ENCODE measurements around the gene DNAJB4. TPM values are rescaled to one million over a fixed set of nuclear protein-coding genes. Genes with fewer than 3 reads are reported as not detected.
A peak's percentile ranks its signal among the peaks of the same experiment; 100 is the strongest.
"Not testable (repeated sequence)": the region's sequence is repeated elsewhere in the genome, so short reads cannot be mapped to it uniquely, and the experiment has no call there.

Gene DNAJB4
- total RNA-seq, 2 donors from 2014 or later, result 10.5 to 15.9 TPM

- DNase-seq, result no peak
- no peak for ATAC-seq
- intact Hi-C loops (cut with DNase I, micrococcal nuclease), result no loop called here
Observed at GRCh38 chr1:78019024-78019423, 14.3 kb downstream of the DNAJB4 start.

GRCh38 chr1:78021134-78021533 is 16.4 kb downstream of the DNAJB4 start:
- DNase-seq; intact Hi-C loops (cut with DNase I, micrococcal nuclease); ATAC-seq: not testable (repeated sequence)

- intact Hi-C loops (cut with DNase I, micrococcal nuclease), result no loop called here
- no peak for ATAC-seq
- no peak for DNase-seq
Observed at GRCh38 chr1:78029793-78030192, 25.1 kb downstream of the DNAJB4 start.

- DNase-seq (no peak), ATAC-seq (no peak)
- intact Hi-C loops (cut with DNase I, micrococcal nuclease), result no loop called here
Observed at GRCh38 chr1:78032996-78033796, 28.5 kb downstream of the DNAJB4 start.

- ATAC-seq, result no peak
- no peak for DNase-seq
- intact Hi-C loops (cut with DNase I, micrococcal nuclease), result no loop called here
Observed at GRCh38 chr1:78033797-78034172, 29.0 kb downstream of the DNAJB4 start.

GRCh38 chr1:78035121-78035520 is 30.4 kb downstream of the DNAJB4 start:
- intact Hi-C loops (cut with DNase I, micrococcal nuclease), result no loop called here
- DNase-seq (no peak), ATAC-seq (no peak)

- DNase-seq, result no peak
- intact Hi-C loops (cut with DNase I, micrococcal nuclease), result no loop called here
- ATAC-seq, result no peak
Observed at GRCh38 chr1:78036450-78036849, 31.7 kb downstream of the DNAJB4 start.

GRCh38 chr1:78038071-78038470 is 33.3 kb downstream of the DNAJB4 start:
- intact Hi-C loops (cut with DNase I, micrococcal nuclease), result no loop called here
- ATAC-seq, result no peak
- DNase-seq, result no peak

- intact Hi-C loops (cut with DNase I, micrococcal nuclease), result no loop called here
- DNase-seq, result no peak
- ATAC-seq, result no peak
Observed at GRCh38 chr1:78038491-78038939, 33.8 kb downstream of the DNAJB4 start.

- intact Hi-C loops (cut with DNase I, micrococcal nuclease), result no loop called here
- DNase-seq, result no peak
- no peak for ATAC-seq
Observed at GRCh38 chr1:78040484-78041089, 35.8 kb downstream of the DNAJB4 start.

- no peak for ATAC-seq
- no peak for DNase-seq
- intact Hi-C loops (cut with DNase I, micrococcal nuclease), result no loop called here
Observed at GRCh38 chr1:78043436-78043835, 38.7 kb downstream of the DNAJB4 start.

GRCh38 chr1:78044796-78045562 is 40.2 kb downstream of the DNAJB4 start:
- peak; percentile 46 for ATAC-seq
- intact Hi-C loops (cut with DNase I, micrococcal nuclease), result no loop called here
- DNase-seq, result peak in 1 of 2 donors; percentile 35

GRCh38 chr1:78045563-78045925 is 40.8 kb downstream of the DNAJB4 start:
- intact Hi-C loops (cut with DNase I, micrococcal nuclease), result no loop called here
- no peak for ATAC-seq
- DNase-seq, result no peak

GRCh38 chr1:78045926-78046778 is 41.4 kb downstream of the DNAJB4 start, which contains the start of gene GIPC2:
TSS of gene GIPC2 (plus strand) at chr1:78045966. CDS start at chr1:78046095, 129 bp downstream.
- ATAC-seq (peak; percentile 88), DNase-seq (peak; percentile 64 to 75)
- intact Hi-C loops (cut with DNase I, micrococcal nuclease), result no loop called here

GRCh38 chr1:78047106-78047505 is 42.4 kb downstream of the DNAJB4 start:
- DNase-seq (no peak), ATAC-seq (no peak)
- intact Hi-C loops (cut with DNase I, micrococcal nuclease), result no loop called here

GRCh38 chr1:78047631-78048030 is 42.9 kb downstream of the DNAJB4 start:
- no peak for DNase-seq
- no peak for ATAC-seq
- intact Hi-C loops (cut with DNase I, micrococcal nuclease), result no loop called here

GRCh38 chr1:78048446-78048845 is 43.7 kb downstream of the DNAJB4 start:
- ATAC-seq (no peak), DNase-seq (no peak)
- intact Hi-C loops (cut with DNase I, micrococcal nuclease), result no loop called here

- no peak for DNase-seq
- intact Hi-C loops (cut with DNase I, micrococcal nuclease), result no loop called here
Observed at GRCh38 chr1:78049396-78049795, 44.7 kb downstream of the DNAJB4 start.

GRCh38 chr1:78051005-78051404 is 46.3 kb downstream of the DNAJB4 start:
- DNase-seq (no peak), ATAC-seq (no peak)
- intact Hi-C loops (cut with DNase I, micrococcal nuclease), result no loop called here

More at GRCh38 chr1:78049396-78049795, 44.7 kb downstream of the DNAJB4 start:
- no peak for ATAC-seq
